ENCODE results near the gene ZNF41. TPM values are rescaled to one million over a fixed set of nuclear protein-coding genes. Genes with fewer than 3 reads are reported as not detected.

Gene ZNF41
- total and polyA plus RNA-seq, 2 donors (not counting 3 experiments of a cell fraction or from before 2014, with no cell fraction given): 2.9 to 7.5 TPM

- no TSS peak for BruUV-seq (replicated peaks)
- no peak overlapping the region for H3K4me3 ChIP-seq (replicated peaks in 1 of 3; ENCODE audit: insufficient read depth in 1 of 3, low read depth in 1 of 3, low read length in 3 of 3)
- H3K9me1 ChIP-seq (replicated peaks; ENCODE audit: control insufficient read depth, extremely low read depth, insufficient read depth, low read length): no peaks in the 10 kb centered on the region
- H3K4me1 ChIP-seq (ENCODE audit: control insufficient read depth, extremely low read depth, insufficient read depth, low read length): no peaks in the 10 kb centered on the region
- no peak overlapping the region for H3K4me2 ChIP-seq (ENCODE audit: insufficient read depth, low read length)
- CTCF ChIA-PET: interaction anchor here (1.0 to 1.2 kb wide), 2 partner anchors 15 to 16 kb away, joined by 4 read pairs; no protein-coding TSS in a partner anchor
- intact Hi-C loops (cut with micrococcal nuclease) (no loop called here), dilution Hi-C loops (cut with MboI; ENCODE audit: extremely low pct_ligation_motif_present, low sequenced_read_pairs) (no loop called here)
- H3K9ac ChIP-seq (replicated peaks; ENCODE audit: extremely low read depth, insufficient read depth, low read length): no peak overlapping the region
- no peaks in the 10 kb centered on the region for H3K79me2 ChIP-seq (ENCODE audit: control insufficient read depth, insufficient read depth, low read length)
- no peaks in the 10 kb centered on the region for H3K9me3 ChIP-seq (replicated peaks; ENCODE audit: control insufficient read depth, insufficient read depth, low read length)
- FAIRE-seq (no peak), DNase-seq (ENCODE audit: low read depth, low spot score) (no peak)
- TF ChIP-seq MYC (IDR thresholded peaks at IDR 0.05; ENCODE audit: low read depth, low read length) (no peak), POLR2AphosphoS5 (IDR thresholded peaks at IDR 0.05; ENCODE audit: insufficient read depth, low read depth, low read length) (no peak)
- POLR2A ChIA-PET: no interaction called here
- H2AFZ ChIP-seq (ENCODE audit: low read depth, low read length): no peak overlapping the region
- H3K27ac ChIP-seq (ENCODE audit: insufficient read depth, low read depth, low read length): no peak overlapping the region
- no peaks in the 10 kb centered on the region for H4K20me1 ChIP-seq (replicated peaks; ENCODE audit: control insufficient read depth, extremely low read depth, insufficient read depth, low read length)
- peaks cover 0 to 8% of the 10 kb centered on the region in 2 experiments for H3K27me3 ChIP-seq (ENCODE audit: control insufficient read depth in 2 of 2, insufficient read depth in 2 of 2, low read length in 2 of 2)
- no peaks in the 10 kb centered on the region for H3K36me3 ChIP-seq (ENCODE audit: control insufficient read depth in 2 of 2, extremely low read depth in 1 of 2, insufficient read depth in 2 of 2, low read length in 2 of 2)
These were observed 24.3 kb upstream of the ZNF41 start for GRCh38 chrX:47507153-47507867.

DNA sequence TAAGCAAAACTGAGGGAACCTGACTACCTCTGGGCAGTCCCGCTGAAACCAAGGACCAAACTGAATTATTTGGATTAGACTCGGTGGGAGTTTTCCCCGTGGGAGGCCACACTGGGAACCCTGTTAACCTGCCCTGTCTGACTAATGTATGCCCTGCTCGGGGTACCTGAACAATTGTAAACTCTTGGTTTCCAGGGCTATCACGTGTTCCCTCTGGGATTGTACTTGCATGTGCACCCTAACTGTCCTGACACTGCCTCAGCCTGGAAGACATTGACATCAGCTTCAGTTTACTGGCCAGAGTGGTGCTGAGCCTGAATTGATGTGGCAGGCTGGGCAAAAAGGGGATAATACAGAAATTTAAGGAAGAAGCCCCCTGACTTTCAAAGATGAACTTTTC, 20.1 kb upstream of the ZNF41 start:
- TF ChIP-seq MYC (IDR thresholded peaks at IDR 0.05; ENCODE audit: low read depth, low read length): no peak
- no peak for TF ChIP-seq GATA2 (IDR thresholded peaks at IDR 0.05; ENCODE audit: insufficient read depth, insufficient read length, low read depth, low read length)
- TF ChIP-seq, protein P1, sequence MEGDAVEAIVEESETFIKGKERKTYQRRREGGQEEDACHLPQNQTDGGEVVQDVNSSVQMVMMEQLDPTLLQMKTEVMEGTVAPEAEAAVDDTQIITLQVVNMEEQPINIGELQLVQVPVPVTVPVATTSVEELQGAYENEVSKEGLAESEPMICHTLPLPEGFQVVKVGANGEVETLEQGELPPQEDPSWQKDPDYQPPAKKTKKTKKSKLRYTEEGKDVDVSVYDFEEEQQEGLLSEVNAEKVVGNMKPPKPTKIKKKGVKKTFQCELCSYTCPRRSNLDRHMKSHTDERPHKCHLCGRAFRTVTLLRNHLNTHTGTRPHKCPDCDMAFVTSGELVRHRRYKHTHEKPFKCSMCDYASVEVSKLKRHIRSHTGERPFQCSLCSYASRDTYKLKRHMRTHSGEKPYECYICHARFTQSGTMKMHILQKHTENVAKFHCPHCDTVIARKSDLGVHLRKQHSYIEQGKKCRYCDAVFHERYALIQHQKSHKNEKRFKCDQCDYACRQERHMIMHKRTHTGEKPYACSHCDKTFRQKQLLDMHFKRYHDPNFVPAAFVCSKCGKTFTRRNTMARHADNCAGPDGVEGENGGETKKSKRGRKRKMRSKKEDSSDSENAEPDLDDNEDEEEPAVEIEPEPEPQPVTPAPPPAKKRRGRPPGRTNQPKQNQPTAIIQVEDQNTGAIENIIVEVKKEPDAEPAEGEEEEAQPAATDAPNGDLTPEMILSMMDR (IDR thresholded peaks at IDR 0.05; ENCODE audit: extremely low read depth in 1 of 2, insufficient read depth in 1 of 2, low read depth in 1 of 2, low read length in 2 of 2): no peak
- TF ChIP-seq POLR2AphosphoS5 (IDR thresholded peaks at IDR 0.05; ENCODE audit: insufficient read depth, low read depth, low read length): no peak
- TF ChIP-seq POLR2A (IDR thresholded peaks at IDR 0.05; ENCODE audit: low read depth, low read length): no peak
- TF ChIP-seq, protein P2, sequence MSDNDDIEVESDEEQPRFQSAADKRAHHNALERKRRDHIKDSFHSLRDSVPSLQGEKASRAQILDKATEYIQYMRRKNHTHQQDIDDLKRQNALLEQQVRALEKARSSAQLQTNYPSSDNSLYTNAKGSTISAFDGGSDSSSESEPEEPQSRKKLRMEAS (IDR thresholded peaks at IDR 0.05; ENCODE audit: insufficient read depth, insufficient read length): no peak
- TF ChIP-seq FOS (IDR thresholded peaks at IDR 0.05; ENCODE audit: borderline replicate concordance, insufficient read depth, low read length): no peak
- TF ChIP-seq EZH2 (IDR thresholded peaks at IDR 0.05; ENCODE audit: borderline replicate concordance, low read depth, low read length, severe bottlenecking): no peak
- no peak for TF ChIP-seq JUN (IDR thresholded peaks at IDR 0.05; ENCODE audit: borderline replicate concordance, insufficient read depth, insufficient read length, low read depth)
- no peak overlapping the region for H3K4me3 ChIP-seq (replicated peaks in 1 of 3; ENCODE audit: insufficient read depth in 1 of 3, low read depth in 1 of 3, low read length in 3 of 3)
- H3K4me1 ChIP-seq (ENCODE audit: control insufficient read depth, extremely low read depth, insufficient read depth, low read length): no peaks in the 10 kb centered on the region
- intact Hi-C loops (cut with micrococcal nuclease) (no loop called here), dilution Hi-C loops (cut with MboI; ENCODE audit: extremely low pct_ligation_motif_present, low sequenced_read_pairs) (no loop called here)
- H3K36me3 ChIP-seq (ENCODE audit: control insufficient read depth in 2 of 2, extremely low read depth in 1 of 2, insufficient read depth in 2 of 2, low read length in 2 of 2): no peaks in the 10 kb centered on the region
- H4K20me1 ChIP-seq (replicated peaks; ENCODE audit: control insufficient read depth, extremely low read depth, insufficient read depth, low read length): no peaks in the 10 kb centered on the region
- H3K9me1 ChIP-seq (replicated peaks; ENCODE audit: control insufficient read depth, extremely low read depth, insufficient read depth, low read length): no peaks in the 10 kb centered on the region
- ChIA-PET POLR2A (no interaction called here), CTCF (no interaction called here)
- no peak overlapping the region for H3K4me2 ChIP-seq (ENCODE audit: insufficient read depth, low read length)
- peaks cover 0 to 2% of the 10 kb centered on the region in 2 experiments for H3K27me3 ChIP-seq (ENCODE audit: control insufficient read depth in 2 of 2, insufficient read depth in 2 of 2, low read length in 2 of 2)
- H3K9me3 ChIP-seq (replicated peaks; ENCODE audit: control insufficient read depth, insufficient read depth, low read length): no peaks in the 10 kb centered on the region
- no peak for DNase-seq (ENCODE audit: low read depth, low spot score)
- H2AFZ ChIP-seq (ENCODE audit: low read depth, low read length): no peak overlapping the region
- H3K27ac ChIP-seq (ENCODE audit: insufficient read depth, low read depth, low read length): no peak overlapping the region
- BruUV-seq (replicated peaks): no TSS peak
- no peak overlapping the region for H3K9ac ChIP-seq (replicated peaks; ENCODE audit: extremely low read depth, insufficient read depth, low read length)
- no peaks in the 10 kb centered on the region for H3K79me2 ChIP-seq (ENCODE audit: control insufficient read depth, insufficient read depth, low read length)
- no peak for FAIRE-seq
